ENCODE measurements around the gene ATP8A2. TPM values are rescaled to one million over a fixed set of nuclear protein-coding genes. Genes with fewer than 3 reads are reported as not detected.

ATP8A2 gene
- polyA plus RNA-seq, 3 donors: not detected

GRCh38 chr13:26036383-26036782 lies 664.6 kb downstream of the ATP8A2 start:
- Mint-ChIP-seq H3K9me3 (peaks cover 3 to 20% (median 13%) of the 10 kb centered on the region in 7 donors), H3K4me1 (no peaks in the 10 kb centered on the region), H3K4me3 (no peak overlapping the region), H3K36me3 (no peaks in the 10 kb centered on the region), H3K27me3 (ENCODE audit: low read depth in 3 of 3) (peaks cover 2 to 3% (median 2%) of the 10 kb centered on the region in 3 donors), H3K27ac (no peak overlapping the region)
- Histone ChIP-seq H3K9me3 (replicated peaks in 1 of 2; ENCODE audit: control insufficient read depth in 1 of 2, insufficient read depth in 1 of 2, low read length in 2 of 2) (peaks cover 0 to 5% of the 10 kb centered on the region in 2 donors), H3K4me2 (replicated peaks; ENCODE audit: extremely low read depth, low read length, poor library complexity, severe bottlenecking) (no peak overlapping the region), H4K20me1 (ENCODE audit: insufficient read depth, low read length) (no peaks in the 10 kb centered on the region), H3K4me3 (replicated peaks in 1 of 3; ENCODE audit: low read depth in 2 of 3, low read length in 3 of 3) (no peak overlapping the region), H3K36me3 (replicated peaks in 1 of 2; ENCODE audit: control insufficient read depth in 1 of 2, insufficient read depth in 2 of 2, low read length in 2 of 2) (no peaks in the 10 kb centered on the region), H3K9ac (ENCODE audit: insufficient read depth, low read length, poor library complexity, severe bottlenecking) (no peak overlapping the region), H3K27me3 (ENCODE audit: control insufficient read depth in 2 of 2, insufficient read depth in 2 of 2, low read length in 2 of 2) (no peaks in the 10 kb centered on the region), H3K79me2 (ENCODE audit: insufficient read depth, low read length) (no peaks in the 10 kb centered on the region), H3K27ac (ENCODE audit: low read depth in 1 of 2, low read length in 2 of 2) (no peak overlapping the region), H3K4me1 (ENCODE audit: control insufficient read depth in 1 of 2, insufficient read depth in 2 of 2, low read length in 2 of 2) (no peaks in the 10 kb centered on the region), H2AFZ (ENCODE audit: insufficient read depth, low read depth, low read length, poor library complexity, severe bottlenecking) (no peak overlapping the region)
- no peak for TF ChIP-seq CTCF (IDR thresholded peaks at IDR 0.05)
- no CpG with 5 or more reads among the region's 4 CpGs for WGBS (ENCODE audit: insufficient coverage)
- intact Hi-C loops (cut with micrococcal nuclease): no loop called here
- DNase-seq: no peak

- WGBS (ENCODE audit: insufficient coverage): 44% methylated on average over 1 of the region's 2 CpGs
- Histone ChIP-seq H3K4me2 (replicated peaks; ENCODE audit: extremely low read depth, low read length, poor library complexity, severe bottlenecking) (no peak overlapping the region), H3K79me2 (ENCODE audit: insufficient read depth, low read length) (no peaks in the 10 kb centered on the region), H3K9ac (ENCODE audit: insufficient read depth, low read length, poor library complexity, severe bottlenecking) (no peak overlapping the region), H2AFZ (ENCODE audit: insufficient read depth, low read depth, low read length, poor library complexity, severe bottlenecking) (no peak overlapping the region), H4K20me1 (ENCODE audit: insufficient read depth, low read length) (no peaks in the 10 kb centered on the region), H3K4me1 (ENCODE audit: control insufficient read depth in 1 of 2, insufficient read depth in 2 of 2, low read length in 2 of 2) (no peaks in the 10 kb centered on the region), H3K27me3 (ENCODE audit: control insufficient read depth in 2 of 2, insufficient read depth in 2 of 2, low read length in 2 of 2) (no peaks in the 10 kb centered on the region), H3K36me3 (replicated peaks in 1 of 2; ENCODE audit: control insufficient read depth in 1 of 2, insufficient read depth in 2 of 2, low read length in 2 of 2) (no peaks in the 10 kb centered on the region), H3K9me3 (replicated peaks in 1 of 2; ENCODE audit: control insufficient read depth in 1 of 2, insufficient read depth in 1 of 2, low read length in 2 of 2) (no peaks in the 10 kb centered on the region), H3K4me3 (replicated peaks in 1 of 3; ENCODE audit: low read depth in 2 of 3, low read length in 3 of 3) (no peak overlapping the region), H3K27ac (ENCODE audit: low read depth in 1 of 2, low read length in 2 of 2) (no peak overlapping the region)
- peak; percentile 18 for TF ChIP-seq CTCF (IDR thresholded peaks at IDR 0.05)
- intact Hi-C loops (cut with micrococcal nuclease): no loop called here
- no peak for DNase-seq
- no peak overlapping the region for H3K27ac Mint-ChIP-seq
- H3K27me3 Mint-ChIP-seq (ENCODE audit: low read depth in 3 of 3): peaks cover 1 to 4% (median 2%) of the 10 kb centered on the region in 3 donors
- H3K9me3 Mint-ChIP-seq: peaks cover 0 to 13% (median 6%) of the 10 kb centered on the region in 7 donors
- no peaks in the 10 kb centered on the region for H3K4me1 Mint-ChIP-seq
- no peaks in the 10 kb centered on the region for H3K36me3 Mint-ChIP-seq
- no peak overlapping the region for H3K4me3 Mint-ChIP-seq
These were observed 665.5 kb downstream of the ATP8A2 start for GRCh38 chr13:26037302-26037701.

Measured in CD14-positive monocyte (primary cell).